Skin of body (tissue), 2 donors: Measurements from ENCODE around the gene CHTF18. TPM values are rescaled to one million over a fixed set of nuclear protein-coding genes. Genes with fewer than 3 reads are reported as not detected.
A peak's percentile ranks its signal among the peaks of the same experiment; 100 is the strongest.
"Not testable (repeated sequence)": the region's sequence is repeated elsewhere in the genome, so short reads cannot be mapped to it uniquely, and the experiment has no call there.

Source experiments
- DNase-seq: peaks from one replicate; lab custom pipeline; 2025; lab: John Stamatoyannopoulos, UW
- total RNA-seq: library from RNA; depleted of rRNA; stranded (reverse); fragments of >200 nt; gene quantifications from one replicate; pipeline ENCODE4 v1.2.3, GENCODE V29; 2014

CHTF18 gene
- 10.1 TPM for total RNA-seq

- peak; percentile 86 for DNase-seq
These were observed at the start of gene CHTF18 for GRCh38 chr16:788399-789126. CHTF18 (plus strand) TSS chr16:788620; CDS start chr16:788685, 65 bp downstream.

- no peak for DNase-seq
These were observed 48.6 kb upstream of the CHTF18 start for GRCh38 chr16:739560-740458.

- no peak for DNase-seq
These were observed 48.0 kb upstream of the CHTF18 start for GRCh38 chr16:740459-740763.

- peak; percentile 85 for DNase-seq
These were observed 47.5 kb upstream of the CHTF18 start, which contains the start of gene CIAO3 for GRCh38 chr16:740764-741505. CIAO3 (minus strand) TSS chr16:740997; CDS start chr16:740985, 12 bp downstream.

- no peak for DNase-seq
These were observed 46.3 kb upstream of the CHTF18 start for GRCh38 chr16:741986-742629.

GRCh38 chr16:742894-743293 lies 45.5 kb upstream of the CHTF18 start:
- not testable (repeated sequence) for DNase-seq

GRCh38 chr16:743794-744500 lies 44.5 kb upstream of the CHTF18 start:
- no peak for DNase-seq

GRCh38 chr16:745739-746138 lies 42.7 kb upstream of the CHTF18 start:
- DNase-seq = no peak

- no peak for DNase-seq
These were observed 41.8 kb upstream of the CHTF18 start for GRCh38 chr16:746637-747036.

- no peak for DNase-seq
These were observed 40.3 kb upstream of the CHTF18 start for GRCh38 chr16:747978-748746.

- no peak for DNase-seq
These were observed 39.4 kb upstream of the CHTF18 start for GRCh38 chr16:749010-749409.

- no peak for DNase-seq
These were observed 37.9 kb upstream of the CHTF18 start for GRCh38 chr16:750485-750884.

- DNase-seq = no peak
These were observed 37.0 kb upstream of the CHTF18 start for GRCh38 chr16:751152-752006.

- no peak for DNase-seq
These were observed 36.5 kb upstream of the CHTF18 start for GRCh38 chr16:752007-752312.

- not testable (repeated sequence) for DNase-seq
These were observed 34.3 kb upstream of the CHTF18 start for GRCh38 chr16:754121-754607.

GRCh38 chr16:754656-755055 lies 33.8 kb upstream of the CHTF18 start:
- DNase-seq = no peak

- DNase-seq = no peak
These were observed 32.0 kb upstream of the CHTF18 start for GRCh38 chr16:756428-756827.

- DNase-seq = no peak
These were observed 29.1 kb upstream of the CHTF18 start for GRCh38 chr16:759110-759910.
